ENCODE results near the gene SULT6B1.

DNA sequence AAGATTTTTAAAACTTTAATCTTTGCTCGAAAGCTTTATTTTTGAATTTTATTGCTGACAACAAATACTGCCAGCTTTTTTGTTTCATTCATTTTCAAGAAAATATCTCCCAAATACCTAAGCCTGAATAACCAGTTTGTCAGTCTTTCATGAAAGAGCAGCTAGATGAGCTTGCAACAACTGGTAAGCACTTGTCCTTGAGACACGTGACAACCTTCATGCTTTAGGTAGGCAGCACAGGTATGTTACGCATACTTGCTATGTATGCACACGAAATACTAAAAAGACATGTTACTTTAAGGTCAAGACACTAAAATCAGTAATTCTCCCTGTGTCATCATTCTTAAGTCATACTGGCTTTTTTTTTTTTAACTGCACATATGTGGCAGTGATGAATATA, 30.6 kb upstream of the SULT6B1 start:
- TF ChIP-seq, protein P1, sequence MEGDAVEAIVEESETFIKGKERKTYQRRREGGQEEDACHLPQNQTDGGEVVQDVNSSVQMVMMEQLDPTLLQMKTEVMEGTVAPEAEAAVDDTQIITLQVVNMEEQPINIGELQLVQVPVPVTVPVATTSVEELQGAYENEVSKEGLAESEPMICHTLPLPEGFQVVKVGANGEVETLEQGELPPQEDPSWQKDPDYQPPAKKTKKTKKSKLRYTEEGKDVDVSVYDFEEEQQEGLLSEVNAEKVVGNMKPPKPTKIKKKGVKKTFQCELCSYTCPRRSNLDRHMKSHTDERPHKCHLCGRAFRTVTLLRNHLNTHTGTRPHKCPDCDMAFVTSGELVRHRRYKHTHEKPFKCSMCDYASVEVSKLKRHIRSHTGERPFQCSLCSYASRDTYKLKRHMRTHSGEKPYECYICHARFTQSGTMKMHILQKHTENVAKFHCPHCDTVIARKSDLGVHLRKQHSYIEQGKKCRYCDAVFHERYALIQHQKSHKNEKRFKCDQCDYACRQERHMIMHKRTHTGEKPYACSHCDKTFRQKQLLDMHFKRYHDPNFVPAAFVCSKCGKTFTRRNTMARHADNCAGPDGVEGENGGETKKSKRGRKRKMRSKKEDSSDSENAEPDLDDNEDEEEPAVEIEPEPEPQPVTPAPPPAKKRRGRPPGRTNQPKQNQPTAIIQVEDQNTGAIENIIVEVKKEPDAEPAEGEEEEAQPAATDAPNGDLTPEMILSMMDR (IDR thresholded peaks at IDR 0.05): no peak
- no peak for TF ChIP-seq POLR2A (IDR thresholded peaks at IDR 0.05)
- no peak for TF ChIP-seq EP300 (IDR thresholded peaks at IDR 0.05)
